MCF 10A (cell line): ENCODE results near the gene MYOF. TPM values are rescaled to one million over a fixed set of nuclear protein-coding genes. Genes with fewer than 3 reads are reported as not detected.

ENCODE experiments used
- BruUV-seq: library from RNA; stranded (reverse); fragments of 400-500 nt; replicated peaks from 2 replicates; lab custom pipeline; 2021; lab: Mats Ljungman, UMichigan
- CTCF ChIA-PET: fragments of 300-600 bp; sonication (Branson Sonifier 250); formaldehyde crosslinking; extraction: SDS; loops from one replicate; lab custom pipeline; 2021; ENCODE audit warnings: antibody characterized with exemption, inconsistent platforms; lab: Yijun Ruan, JAX
- POLR2A ChIA-PET: fragments of 300-600, 350-650 bp; sonication (Branson Sonifier 250); formaldehyde crosslinking; extraction: SDS; loops from one replicate; lab custom pipeline; 2020; ENCODE audit warnings: antibody characterized with exemption, inconsistent platforms; lab: Yijun Ruan, JAX
- DNase-seq: peaks from one replicate; pipeline ENCODE4 v3.0.0-alpha.2; 2018; ENCODE audit not compliant: unreplicated experiment
- H3K27ac Mint-ChIP-seq: one replicate; pipeline ENCODE4 v1.8.0; 2022; ENCODE audit warnings: mild to moderate bottlenecking, low read depth, mixed read lengths; ENCODE audit not compliant: unreplicated experiment
- H3K27me3 Mint-ChIP-seq: one replicate; pipeline ENCODE4 v1.8.0; 2022; ENCODE audit warnings: mixed read lengths; ENCODE audit not compliant: insufficient read depth, unreplicated experiment
- H3K36me3 Mint-ChIP-seq: one replicate; pipeline ENCODE4 v1.8.0; 2022; ENCODE audit warnings: mild to moderate bottlenecking, moderate library complexity, mixed read lengths; ENCODE audit not compliant: insufficient read depth, unreplicated experiment
- H3K4me1 Mint-ChIP-seq: one replicate; pipeline ENCODE4 v1.8.0; 2022; ENCODE audit warnings: mixed read lengths; ENCODE audit not compliant: insufficient read depth, unreplicated experiment
- H3K4me3 Mint-ChIP-seq: one replicate; pipeline ENCODE4 v1.8.0; 2022; ENCODE audit warnings: mild to moderate bottlenecking, moderate library complexity, mixed read lengths; ENCODE audit not compliant: unreplicated experiment
- H3K9me3 Mint-ChIP-seq: one replicate; pipeline ENCODE4 v1.8.0; 2022; ENCODE audit warnings: mixed read lengths; ENCODE audit not compliant: unreplicated experiment
- intact Hi-C: fragments of 100-400 bp; cut with micrococcal nuclease; formaldehyde crosslinking; loops from 2 replicates; pipeline ENCODE4 v1.14.1; 2022
- total RNA-seq: library from RNA; stranded (reverse); gene quantifications from 2 replicates; pipeline ENCODE4 v1.2.3, GENCODE V29; 2022
- TF ChIP-seq, protein P1 (sequence below): fragments of 200-600 bp; IDR thresholded peaks from one replicate; pipeline ENCODE4 v1.8.0; 2022; ENCODE audit warnings: antibody characterized with exemption, mild to moderate bottlenecking; ENCODE audit not compliant: unreplicated experiment

MYOF gene
- total RNA-seq, 1 experiment from 2014 or later, result 167 TPM

DNA sequence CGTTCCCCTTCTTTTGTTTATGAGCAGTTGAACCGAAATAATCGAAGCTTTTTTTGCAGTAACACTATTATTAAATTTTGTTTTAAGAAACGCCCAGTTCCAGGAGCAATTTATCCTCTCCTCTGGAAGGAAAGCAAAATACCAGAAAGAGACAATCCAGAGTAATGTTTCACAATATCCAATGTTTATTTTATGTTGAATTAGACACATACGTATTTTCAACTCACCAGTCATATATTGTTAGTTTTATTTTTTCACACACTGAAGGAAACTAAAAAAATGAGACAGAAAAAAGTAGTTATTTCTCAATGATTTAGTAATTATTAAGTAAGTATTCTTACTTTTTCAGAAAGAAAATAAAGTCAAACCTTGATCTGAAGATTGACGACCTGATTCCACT lies 85.1 kb downstream of the MYOF start:
- Mint-ChIP-seq H3K27me3 (no peaks in the 10 kb centered on the region), H3K4me1 (no peaks in the 10 kb centered on the region), H3K9me3 (no peaks in the 10 kb centered on the region), H3K27ac (no peak overlapping the region), H3K36me3 (peaks cover 92% of the 10 kb centered on the region), H3K4me3 (no peak overlapping the region)
- DNase-seq, result no peak
- ChIA-PET POLR2A (interaction anchor here (0.6 kb wide), 1 partner anchor 42 kb away, joined by 3 read pairs; no protein-coding TSS in a partner anchor), CTCF (interaction anchor here (1.1 kb wide), 1 partner anchor 9 kb away, joined by 3 read pairs; no protein-coding TSS in a partner anchor)
- TF ChIP-seq, protein P1, sequence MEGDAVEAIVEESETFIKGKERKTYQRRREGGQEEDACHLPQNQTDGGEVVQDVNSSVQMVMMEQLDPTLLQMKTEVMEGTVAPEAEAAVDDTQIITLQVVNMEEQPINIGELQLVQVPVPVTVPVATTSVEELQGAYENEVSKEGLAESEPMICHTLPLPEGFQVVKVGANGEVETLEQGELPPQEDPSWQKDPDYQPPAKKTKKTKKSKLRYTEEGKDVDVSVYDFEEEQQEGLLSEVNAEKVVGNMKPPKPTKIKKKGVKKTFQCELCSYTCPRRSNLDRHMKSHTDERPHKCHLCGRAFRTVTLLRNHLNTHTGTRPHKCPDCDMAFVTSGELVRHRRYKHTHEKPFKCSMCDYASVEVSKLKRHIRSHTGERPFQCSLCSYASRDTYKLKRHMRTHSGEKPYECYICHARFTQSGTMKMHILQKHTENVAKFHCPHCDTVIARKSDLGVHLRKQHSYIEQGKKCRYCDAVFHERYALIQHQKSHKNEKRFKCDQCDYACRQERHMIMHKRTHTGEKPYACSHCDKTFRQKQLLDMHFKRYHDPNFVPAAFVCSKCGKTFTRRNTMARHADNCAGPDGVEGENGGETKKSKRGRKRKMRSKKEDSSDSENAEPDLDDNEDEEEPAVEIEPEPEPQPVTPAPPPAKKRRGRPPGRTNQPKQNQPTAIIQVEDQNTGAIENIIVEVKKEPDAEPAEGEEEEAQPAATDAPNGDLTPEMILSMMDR, result no peak
- BruUV-seq, result no TSS peak
- intact Hi-C loops, result no loop called here

GRCh38 chr10:93393211-93393610 lies 88.9 kb downstream of the MYOF start:
- Mint-ChIP-seq H3K27me3 (no peaks in the 10 kb centered on the region), H3K4me3 (no peak overlapping the region), H3K27ac (no peak overlapping the region), H3K9me3 (no peaks in the 10 kb centered on the region), H3K36me3 (peaks cover 82% of the 10 kb centered on the region), H3K4me1 (no peaks in the 10 kb centered on the region)
- intact Hi-C loops, result no loop called here
- DNase-seq, result no peak
- CTCF ChIA-PET, result interaction anchor here (0.6 to 1.8 kb wide), 4 partner anchors 8 to 90 kb away, joined by 3 to 5 read pairs (median 4); no protein-coding TSS in a partner anchor
- POLR2A ChIA-PET, result interaction anchor here (1.0 to 2.0 kb wide), 2 partner anchors 10 to 89 kb away, joined by 4 to 8 read pairs; partner anchors contain the start of gene MYOF
- TF ChIP-seq, protein P1, result no peak
- BruUV-seq, result TSS peak; percentile 4

DNA sequence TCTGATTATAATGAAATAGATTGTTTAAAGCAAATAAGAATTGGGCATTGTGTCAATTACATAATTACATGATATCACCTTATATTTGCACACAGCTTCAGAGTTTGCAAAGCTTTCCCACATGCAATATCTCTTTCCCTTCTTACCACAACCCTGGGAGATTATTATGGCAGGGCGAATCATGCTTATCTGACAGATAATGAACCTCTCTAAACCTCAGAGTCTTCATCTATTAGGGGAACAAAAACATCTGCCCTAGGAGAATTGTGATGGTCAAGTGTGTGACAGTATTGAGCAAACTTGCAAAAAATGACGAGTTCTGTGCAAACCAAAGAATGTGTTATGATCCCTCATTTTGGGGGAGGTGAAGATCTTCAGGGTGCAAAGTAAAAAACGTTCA lies 90.0 kb downstream of the MYOF start:
- H3K4me3 Mint-ChIP-seq, result no peak overlapping the region
- ChIA-PET CTCF (interaction anchor here (1.1 to 1.4 kb wide), 2 partner anchors 16 to 46 kb away, joined by 3 to 7 read pairs; no protein-coding TSS in a partner anchor), POLR2A (interaction anchor here (0.7 to 2.0 kb wide), 2 partner anchors 8 to 14 kb away, joined by 3 to 8 read pairs; no protein-coding TSS in a partner anchor)
- H3K27ac Mint-ChIP-seq, result no peak overlapping the region
- intact Hi-C loops, result no loop called here
- no peaks in the 10 kb centered on the region for H3K9me3 Mint-ChIP-seq
- TF ChIP-seq, protein P1, result no peak
- no TSS peak for BruUV-seq
- no peak for DNase-seq
- H3K27me3 Mint-ChIP-seq, result no peaks in the 10 kb centered on the region
- peaks cover 80% of the 10 kb centered on the region for H3K36me3 Mint-ChIP-seq
- H3K4me1 Mint-ChIP-seq, result no peaks in the 10 kb centered on the region

GRCh38 chr10:93390306-93391090 lies 91.6 kb downstream of the MYOF start:
- Mint-ChIP-seq H3K4me3 (no peak overlapping the region), H3K9me3 (no peaks in the 10 kb centered on the region), H3K4me1 (no peaks in the 10 kb centered on the region), H3K27ac (no peak overlapping the region), H3K36me3 (peaks cover 77% of the 10 kb centered on the region), H3K27me3 (no peaks in the 10 kb centered on the region)
- no peak for DNase-seq
- POLR2A ChIA-PET, result interaction anchor here (0.6 to 2.4 kb wide), 7 partner anchors 10 to 118 kb away, joined by 3 to 7 read pairs (median 4); no protein-coding TSS in a partner anchor
- no TSS peak for BruUV-seq
- TF ChIP-seq, protein P1, result no peak
- intact Hi-C loops, result no loop called here
- CTCF ChIA-PET, result interaction anchor here (0.5 to 1.7 kb wide), 7 partner anchors 14 to 1079 kb away, joined by 3 to 5 read pairs (median 3); partner anchors contain the start of gene MYOF
